ENCODE data around the gene CDPF1. TPM values are rescaled to one million over a fixed set of nuclear protein-coding genes. Genes with fewer than 3 reads are reported as not detected.
A peak's percentile ranks its signal among the peaks of the same experiment; 100 is the strongest.

The CDPF1 gene
- total RNA-seq, 1 donor from 2014 or later: 10.4 TPM

DNA sequence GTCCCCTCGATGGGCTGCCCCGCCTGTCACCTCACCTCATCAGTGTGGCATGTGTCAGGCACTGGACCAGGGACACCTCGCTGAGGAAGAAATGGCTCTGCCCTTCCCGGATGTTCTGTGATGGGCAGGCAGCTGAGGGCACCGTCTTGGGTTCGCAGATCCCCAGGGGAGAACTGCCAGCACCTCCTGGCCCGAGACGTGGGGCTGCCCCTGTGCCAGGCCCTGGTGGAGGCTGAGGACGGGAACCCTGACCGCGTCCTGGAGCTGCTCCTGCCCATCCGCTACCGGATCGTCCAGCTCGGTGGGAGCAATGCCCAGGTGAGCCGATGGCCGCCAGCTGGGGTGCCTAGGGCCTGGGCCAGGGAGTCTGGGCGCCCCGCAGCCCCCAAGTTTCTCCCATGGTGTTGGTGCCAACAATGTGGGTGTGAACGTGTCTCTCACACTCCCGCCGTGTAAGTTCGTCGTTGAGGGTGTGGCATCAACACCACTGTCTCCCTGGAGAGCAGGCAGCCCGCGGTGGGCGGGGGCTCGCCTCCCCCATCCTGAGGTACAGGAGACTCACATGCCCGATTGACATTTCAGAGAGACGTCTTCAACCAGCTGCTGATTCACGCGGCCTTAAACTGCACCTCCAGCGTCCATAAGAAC is 39.3 kb upstream of the CDPF1 start:
- DNase-seq: no peak
- no peak overlapping the region for H3K27ac Mint-ChIP-seq
- H3K4me1 Mint-ChIP-seq: peaks cover 16% of the 10 kb centered on the region
- H3K36me3 Mint-ChIP-seq (ENCODE audit: low read depth): peaks cover 43% of the 10 kb centered on the region
- no peaks in the 10 kb centered on the region for H3K27me3 Mint-ChIP-seq
- no peak overlapping the region for H3K4me3 Mint-ChIP-seq
- H3K9me3 Mint-ChIP-seq: no peaks in the 10 kb centered on the region
- intact Hi-C loops (cut with micrococcal nuclease): no loop called here

DNA sequence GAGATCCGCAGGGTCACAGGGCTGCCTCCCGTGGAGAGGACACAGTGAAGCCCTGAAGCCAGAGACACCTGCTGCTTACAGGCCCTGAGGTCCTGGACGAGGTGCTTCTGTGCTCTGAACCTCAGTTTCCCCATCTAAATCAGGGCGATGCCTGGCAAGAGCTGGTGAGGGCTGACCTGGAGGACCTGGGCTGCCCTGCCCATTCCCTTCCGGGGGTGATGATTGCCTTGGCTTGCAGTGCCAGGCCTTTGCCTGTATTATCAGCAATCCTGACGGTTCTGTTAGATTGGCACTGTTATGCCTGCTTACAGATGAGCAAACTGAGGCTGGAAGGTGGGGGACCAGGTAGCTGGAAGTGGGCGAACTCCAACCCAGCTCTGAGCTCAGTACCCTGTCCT is 38.8 kb upstream of the CDPF1 start:
- H3K4me3 Mint-ChIP-seq: no peak overlapping the region
- no peak for DNase-seq
- H3K4me1 Mint-ChIP-seq: peaks cover 16% of the 10 kb centered on the region
- no peaks in the 10 kb centered on the region for H3K9me3 Mint-ChIP-seq
- intact Hi-C loops (cut with micrococcal nuclease): no loop called here
- peaks cover 46% of the 10 kb centered on the region for H3K36me3 Mint-ChIP-seq (ENCODE audit: low read depth)
- H3K27me3 Mint-ChIP-seq: no peaks in the 10 kb centered on the region
- H3K27ac Mint-ChIP-seq: no peak overlapping the region

DNA sequence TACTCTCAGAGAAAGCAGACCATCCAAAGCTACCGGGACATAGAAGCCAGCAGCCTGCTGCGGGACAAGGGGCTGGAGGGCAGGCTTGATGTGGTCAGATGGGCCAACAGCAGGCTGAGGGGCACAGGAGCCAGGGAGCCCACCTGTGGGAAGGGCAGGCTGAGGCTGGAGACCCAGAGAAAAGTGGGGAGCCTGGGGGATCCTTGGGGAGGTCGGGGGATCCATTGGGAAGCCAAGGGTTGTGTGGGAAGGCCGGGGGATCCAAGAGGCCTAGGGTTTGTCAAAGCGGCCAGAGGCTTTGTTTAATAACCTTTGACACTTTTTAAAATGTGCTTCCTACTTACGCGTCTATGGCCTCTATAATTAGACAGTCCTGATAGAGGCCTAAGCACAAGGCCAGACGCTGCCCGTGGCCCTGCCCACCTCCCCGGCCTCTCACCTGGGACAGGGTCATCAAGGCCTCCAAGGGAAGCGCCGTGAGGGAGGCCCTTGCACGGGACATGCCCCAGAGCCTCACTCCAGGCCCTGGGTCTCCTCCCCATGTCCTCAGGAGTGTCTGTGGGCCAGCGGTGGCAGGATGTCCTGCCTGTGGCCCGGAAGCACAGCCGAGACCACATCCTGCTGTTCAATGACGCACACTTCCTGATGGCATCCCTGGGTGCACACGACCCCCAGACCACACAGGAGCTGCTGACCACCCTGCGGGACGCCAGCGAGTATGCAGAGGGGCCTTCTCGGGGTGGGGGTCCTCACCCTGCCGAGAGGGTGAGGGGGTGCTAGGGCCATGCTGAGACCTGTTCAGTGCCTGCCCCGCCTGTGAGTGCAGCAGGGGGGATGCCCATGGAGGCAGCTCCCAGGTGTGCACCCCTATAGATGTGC is 38.0 kb upstream of the CDPF1 start:
- intact Hi-C loops (cut with micrococcal nuclease): no loop called here
- Mint-ChIP-seq H3K36me3 (ENCODE audit: low read depth) (peaks cover 41% of the 10 kb centered on the region), H3K27me3 (no peaks in the 10 kb centered on the region), H3K4me1 (peaks cover 10% of the 10 kb centered on the region), H3K27ac (peak overlapping the region; percentile 75), H3K4me3 (peak overlapping the region; percentile 56), H3K9me3 (no peaks in the 10 kb centered on the region)
- DNase-seq: peak; percentile 80

DNA sequence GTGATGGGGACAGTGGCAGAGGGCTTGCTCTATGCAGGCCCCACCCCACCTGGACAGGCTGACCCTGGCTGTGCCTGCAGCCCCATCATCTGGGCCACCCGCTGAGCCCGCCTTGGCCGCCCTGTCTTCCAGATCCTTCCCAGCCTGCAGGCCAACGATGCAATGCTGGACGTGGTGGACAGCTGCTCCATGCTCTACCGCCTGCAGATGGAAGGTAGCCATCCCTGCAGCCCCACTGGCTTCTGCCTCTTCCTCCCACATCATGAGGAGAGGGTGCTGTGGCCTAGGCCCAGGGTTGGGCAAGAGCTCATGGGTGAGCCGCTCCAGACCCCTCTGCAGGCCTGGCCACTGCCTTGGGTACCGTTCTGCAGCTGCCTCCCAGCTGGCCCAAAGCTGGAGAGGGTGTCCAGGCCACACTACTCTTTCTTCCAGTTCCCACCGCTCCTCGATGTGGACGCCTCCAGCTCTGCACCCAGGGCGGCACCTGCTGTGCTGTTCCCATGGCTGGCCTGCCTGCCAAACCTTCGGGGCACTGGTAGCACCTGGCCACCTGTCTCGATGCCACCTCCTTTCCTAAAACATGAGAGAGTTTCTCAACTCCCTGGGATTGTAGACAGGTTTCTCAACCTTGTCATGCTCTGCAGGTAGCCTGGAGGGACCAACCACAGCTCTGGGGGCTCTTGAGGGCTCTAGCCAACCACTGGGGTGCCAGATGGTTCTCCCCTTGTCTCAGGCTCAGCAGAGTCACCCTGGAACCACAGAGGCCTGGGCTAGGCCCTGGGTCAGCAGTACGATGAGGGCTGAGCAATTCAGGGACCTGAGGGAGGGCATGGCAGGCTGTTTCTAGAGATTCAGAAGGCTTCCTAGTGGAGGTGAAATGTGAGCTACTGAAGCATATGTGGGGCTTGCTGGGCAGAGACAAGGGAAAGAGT is 37.1 kb upstream of the CDPF1 start:
- H3K27me3 Mint-ChIP-seq: no peaks in the 10 kb centered on the region
- no peaks in the 10 kb centered on the region for H3K9me3 Mint-ChIP-seq
- DNase-seq: no peak
- H3K4me3 Mint-ChIP-seq: peak overlapping the region; percentile 56
- peak overlapping the region; percentile 51 for H3K27ac Mint-ChIP-seq
- H3K4me1 Mint-ChIP-seq: peaks cover 10% of the 10 kb centered on the region
- intact Hi-C loops (cut with micrococcal nuclease): no loop called here
- H3K36me3 Mint-ChIP-seq (ENCODE audit: low read depth): peaks cover 37% of the 10 kb centered on the region

- Mint-ChIP-seq H3K9me3 (no peaks in the 10 kb centered on the region), H3K4me1 (peaks cover 10% of the 10 kb centered on the region), H3K27me3 (no peaks in the 10 kb centered on the region), H3K36me3 (ENCODE audit: low read depth) (peaks cover 34% of the 10 kb centered on the region), H3K4me3 (no peak overlapping the region), H3K27ac (no peak overlapping the region)
- intact Hi-C loops (cut with micrococcal nuclease): no loop called here
- no peak for DNase-seq
Observed at GRCh38 chr22:46286006-46286405, 35.9 kb upstream of the CDPF1 start.

GRCh38 chr22:46281866-46282678 is 32.0 kb upstream of the CDPF1 start:
- intact Hi-C loops (cut with micrococcal nuclease): no loop called here
- DNase-seq: no peak
- no peaks in the 10 kb centered on the region for H3K27me3 Mint-ChIP-seq
- no peaks in the 10 kb centered on the region for H3K9me3 Mint-ChIP-seq
- H3K27ac Mint-ChIP-seq: no peak overlapping the region
- H3K36me3 Mint-ChIP-seq (ENCODE audit: low read depth): peaks cover 28% of the 10 kb centered on the region
- H3K4me1 Mint-ChIP-seq: no peaks in the 10 kb centered on the region
- H3K4me3 Mint-ChIP-seq: no peak overlapping the region

DNA sequence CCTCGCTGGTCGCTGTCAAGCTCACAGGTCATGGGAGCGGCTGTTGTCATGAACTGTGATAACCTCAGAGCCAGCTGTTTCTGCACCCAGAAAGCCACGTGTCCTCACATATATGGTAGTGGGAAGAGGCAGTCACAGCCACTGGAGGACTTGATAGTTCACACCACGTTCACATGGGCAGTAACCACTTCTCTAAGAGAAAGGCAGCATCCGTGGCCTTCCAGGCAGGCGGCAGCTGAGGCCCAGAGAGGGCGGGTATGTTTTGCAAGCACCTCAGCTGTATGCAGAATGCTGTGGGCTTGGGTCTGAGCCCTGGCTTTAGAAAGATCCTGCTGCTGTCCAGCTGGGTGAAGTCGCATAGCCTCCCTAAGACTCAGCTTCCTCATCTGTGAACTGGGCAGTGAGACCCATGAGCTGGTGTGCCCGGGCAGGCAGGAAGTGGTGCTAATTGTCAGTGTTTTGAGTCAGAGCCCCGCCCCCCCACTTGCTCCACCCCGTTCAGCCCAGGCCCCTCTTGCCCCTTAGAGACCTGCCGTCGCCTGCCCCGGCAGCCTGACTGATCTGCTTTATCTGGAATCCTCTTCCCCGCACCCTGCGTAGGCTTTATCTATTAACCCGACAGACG is 31.0 kb upstream of the CDPF1 start:
- no peaks in the 10 kb centered on the region for H3K4me1 Mint-ChIP-seq
- H3K9me3 Mint-ChIP-seq: no peaks in the 10 kb centered on the region
- intact Hi-C loops (cut with micrococcal nuclease): no loop called here
- DNase-seq: no peak
- H3K27ac Mint-ChIP-seq: no peak overlapping the region
- no peak overlapping the region for H3K4me3 Mint-ChIP-seq
- H3K27me3 Mint-ChIP-seq: no peaks in the 10 kb centered on the region
- peaks cover 29% of the 10 kb centered on the region for H3K36me3 Mint-ChIP-seq (ENCODE audit: low read depth)

GRCh38 chr22:46280063-46280817 is 30.1 kb upstream of the CDPF1 start:
- Mint-ChIP-seq H3K27me3 (no peaks in the 10 kb centered on the region), H3K9me3 (peaks cover 4% of the 10 kb centered on the region), H3K4me3 (no peak overlapping the region), H3K36me3 (ENCODE audit: low read depth) (peaks cover 32% of the 10 kb centered on the region), H3K4me1 (no peaks in the 10 kb centered on the region), H3K27ac (no peak overlapping the region)
- no peak for DNase-seq
- intact Hi-C loops (cut with micrococcal nuclease): no loop called here

DNA sequence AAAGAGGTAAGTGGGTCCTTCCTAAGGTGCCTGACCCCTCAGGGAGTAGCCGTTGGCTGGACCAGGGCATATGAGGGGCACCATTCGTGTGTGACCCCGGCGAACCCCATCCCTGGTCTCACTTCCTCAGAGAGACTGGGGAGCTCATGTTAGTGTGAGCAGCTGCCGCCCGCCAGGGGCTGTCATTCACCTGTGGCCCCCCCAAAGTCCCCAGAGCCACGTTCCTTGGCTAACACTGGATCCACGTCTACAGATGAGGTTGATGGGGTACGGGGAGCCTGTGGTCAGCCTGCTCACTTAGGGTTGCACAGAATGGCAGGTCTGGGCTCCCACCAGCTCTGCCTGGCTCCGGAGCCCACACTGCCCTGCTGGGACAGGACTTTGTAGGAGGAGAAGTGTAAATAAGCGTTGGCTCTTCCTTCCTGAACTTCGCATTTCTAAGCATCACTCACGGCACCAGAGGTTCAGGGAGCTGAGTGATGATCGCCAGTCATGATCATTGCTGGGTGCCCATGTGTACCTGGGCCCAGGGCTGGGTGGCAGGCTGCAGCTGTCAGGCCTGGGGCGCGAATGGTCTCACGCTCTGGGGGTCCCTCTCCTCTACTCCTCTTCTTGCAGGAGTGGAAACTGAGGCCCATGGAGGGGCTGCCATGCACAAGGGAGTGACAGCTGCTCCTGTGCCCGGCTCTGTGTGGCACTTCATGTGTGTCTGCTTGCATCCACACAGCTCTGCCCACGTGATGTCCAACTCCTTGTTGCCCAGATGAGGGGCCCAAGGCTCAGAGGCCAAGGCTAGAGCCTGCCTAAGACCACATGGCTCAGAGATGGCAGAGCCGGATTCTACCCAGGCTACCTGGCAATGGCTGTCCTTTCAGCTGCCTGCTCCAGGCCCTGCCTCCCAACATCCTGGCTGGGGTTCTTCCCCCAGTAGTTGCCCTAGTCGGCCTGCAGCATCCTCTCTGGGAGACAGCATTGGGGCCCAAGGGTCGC is 28.9 kb upstream of the CDPF1 start:
- Mint-ChIP-seq H3K9me3 (peaks cover 4% of the 10 kb centered on the region), H3K27me3 (no peaks in the 10 kb centered on the region), H3K4me3 (no peak overlapping the region), H3K27ac (no peak overlapping the region), H3K36me3 (ENCODE audit: low read depth) (peaks cover 35% of the 10 kb centered on the region), H3K4me1 (no peaks in the 10 kb centered on the region)
- DNase-seq: no peak
- intact Hi-C loops (cut with micrococcal nuclease): no loop called here

DNA sequence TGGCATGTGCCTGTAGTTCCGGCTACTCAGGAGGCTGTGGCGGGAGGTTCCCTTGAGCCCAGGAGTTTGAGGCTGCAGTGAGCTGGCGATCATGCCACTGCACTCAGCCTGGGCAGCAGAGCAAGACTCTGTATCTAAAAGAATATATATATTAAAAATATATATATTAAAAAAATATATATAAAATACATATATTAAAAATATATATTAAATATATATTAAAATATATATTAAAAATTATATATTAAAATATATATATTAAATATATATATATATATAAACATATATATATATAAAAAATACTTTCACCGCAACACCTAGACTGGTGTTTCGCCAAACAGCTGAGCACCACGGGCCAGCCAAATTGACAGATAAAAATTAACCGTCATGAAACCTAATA is 26.5 kb upstream of the CDPF1 start:
- no peak overlapping the region for H3K27ac Mint-ChIP-seq
- DNase-seq: no peak
- H3K4me1 Mint-ChIP-seq: no peaks in the 10 kb centered on the region
- peaks cover 4% of the 10 kb centered on the region for H3K9me3 Mint-ChIP-seq
- H3K27me3 Mint-ChIP-seq: no peaks in the 10 kb centered on the region
- peaks cover 38% of the 10 kb centered on the region for H3K36me3 Mint-ChIP-seq (ENCODE audit: low read depth)
- no peak overlapping the region for H3K4me3 Mint-ChIP-seq
- intact Hi-C loops (cut with micrococcal nuclease): no loop called here

DNA sequence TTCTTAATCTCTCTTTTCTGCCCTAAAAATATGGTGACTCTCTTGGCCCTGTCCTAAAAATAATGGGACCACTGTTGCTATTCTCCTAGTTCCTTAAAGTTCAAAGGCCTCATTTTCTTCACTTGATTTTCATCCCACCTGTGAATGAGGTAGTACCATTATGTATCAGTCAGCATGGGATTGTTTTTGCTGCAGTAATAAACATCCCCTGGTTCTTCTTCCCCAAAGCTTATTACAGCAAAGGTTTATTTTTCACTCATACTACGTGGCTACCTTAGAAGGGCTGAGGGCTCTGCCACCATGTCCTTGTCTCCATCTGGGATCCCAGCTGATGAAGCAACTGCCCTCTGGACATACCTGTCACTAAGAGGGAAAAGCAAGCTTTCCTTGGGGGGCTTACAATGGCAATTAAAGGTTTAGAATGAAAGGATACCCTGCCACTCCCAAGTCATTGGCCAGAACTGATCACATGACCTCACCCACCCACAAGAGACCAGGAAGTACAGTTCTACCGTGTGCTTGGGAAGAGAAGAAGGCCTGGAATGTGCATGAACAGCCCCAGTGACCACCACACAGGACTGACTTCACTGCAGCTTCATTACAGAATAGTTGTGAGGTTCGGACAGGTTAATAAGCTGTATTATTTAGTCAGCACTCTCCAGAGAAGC is 25.5 kb upstream of the CDPF1 start:
- H3K27ac Mint-ChIP-seq: no peak overlapping the region
- DNase-seq: no peak

More for the DNA sequence above, 25.5 kb upstream of the CDPF1 start:
- H3K36me3 Mint-ChIP-seq (ENCODE audit: low read depth): peaks cover 36% of the 10 kb centered on the region
- H3K27me3 Mint-ChIP-seq: no peaks in the 10 kb centered on the region
- intact Hi-C loops (cut with micrococcal nuclease): no loop called here
- H3K4me1 Mint-ChIP-seq: no peaks in the 10 kb centered on the region
- H3K9me3 Mint-ChIP-seq: peaks cover 4% of the 10 kb centered on the region
- H3K4me3 Mint-ChIP-seq: no peak overlapping the region
